B cell (primary cell): ENCODE data around the gene CCDC43. TPM values are rescaled to one million over a fixed set of nuclear protein-coding genes. Genes with fewer than 3 reads are reported as not detected.

ENCODE experiments used
- ATAC-seq: fragments of 200-7000 bp; cut with Tn5 transposase; one replicate; pipeline ENCODE4 v1.10.0; 2021; ENCODE audit warnings: low read depth, mild to moderate bottlenecking, moderate number of reproducible peaks, moderate library complexity
- CTCF ChIA-PET: fragments of 350-600 bp; sonication (Branson Sonifier 250); formaldehyde crosslinking; loops from one replicate; lab custom pipeline; 2021; ENCODE audit warnings: antibody characterized with exemption, inconsistent platforms; lab: Charles Lee
- POLR2A ChIA-PET: fragments of 350-600 bp; sonication (Branson Sonifier 250); formaldehyde crosslinking; loops from one replicate; lab custom pipeline; 2021; ENCODE audit warnings: antibody characterized with exemption; lab: Charles Lee
- DNase-seq: peaks from one replicate; pipeline ENCODE4 v3.0.0; 2013
- H2AFZ ChIP-seq: 2 replicates; pipeline ENCODE4 v1.6.1; 2012; ENCODE audit warnings: mild to moderate bottlenecking, low read depth, low read length; ENCODE audit not compliant: insufficient read depth, poor library complexity, severe bottlenecking
- H3K27ac ChIP-seq, 2 donors: 1 replicate in 1 of 2; 2 replicates in 1 of 2; pipeline ENCODE4 v1.5.1; 2012 to 2013; ENCODE audit warnings: low read length in 2 of 2, mild to moderate bottlenecking in 2 of 2, moderate library complexity in 1 of 2
- H3K27me3 ChIP-seq, 4 experiments: fragments of 200-600 bp in 1 of 4; sonication (generic) in 1 of 4; replicated peaks in 1 of 4; 1 replicate in 2 of 4; 2 replicates in 2 of 4; pipeline versions ENCODE4 v1.6.1 to v1.7.0; 2013 to 2016; ENCODE audit warnings: low read length in 3 of 4, mild to moderate bottlenecking in 2 of 4, mixed read lengths in 1 of 4, moderate library complexity in 1 of 4; ENCODE audit not compliant: insufficient read depth in 4 of 4, control insufficient read depth in 3 of 4; ENCODE audit errors: control extremely low read depth in 1 of 4
- H3K36me3 ChIP-seq, 2 experiments: replicated peaks in 1 of 2; 1 replicate in 1 of 2; 2 replicates in 1 of 2; pipeline versions ENCODE4 v1.6.1 to v1.7.1; 2013; ENCODE audit warnings: low read length in 1 of 2; ENCODE audit not compliant: insufficient read depth in 2 of 2, control insufficient read depth in 1 of 2; ENCODE audit errors: control extremely low read depth in 1 of 2, extremely low read depth in 1 of 2
- H3K4me1 ChIP-seq, 2 donors: fragments of 200-600 bp in 1 of 2; sonication (generic) in 1 of 2; 1 replicate in 1 of 2; 2 replicates in 1 of 2; pipeline versions ENCODE4 v1.5.1 to v1.6.1; 2013 to 2017; ENCODE audit warnings: low read length in 2 of 2; ENCODE audit not compliant: control insufficient read depth in 2 of 2, insufficient read depth in 2 of 2
- H3K4me2 ChIP-seq: replicated peaks from 2 replicates; pipeline ENCODE3; 2012; ENCODE audit warnings: mild to moderate bottlenecking, low read depth, low read length; ENCODE audit not compliant: poor library complexity, severe bottlenecking
- H3K4me3 ChIP-seq, 5 experiments: fragments of 200-600 bp in 1 of 5; sonication (generic) in 1 of 5; 1 replicate in 3 of 5; 2 replicates in 2 of 5; pipeline versions ENCODE4 v1.5.1 to v1.7.0; 2011 to 2016; ENCODE audit warnings: low read length in 4 of 5, mild to moderate bottlenecking in 4 of 5, low read depth in 2 of 5, control low read depth in 1 of 5, moderate library complexity in 1 of 5; ENCODE audit not compliant: insufficient read depth in 1 of 5; ENCODE audit errors: control extremely low read depth in 1 of 5, extremely low read depth in 1 of 5
- H3K79me2 ChIP-seq: fragments of 200-600 bp; sonication (generic); one replicate; pipeline ENCODE4 v1.6.0; 2016; ENCODE audit warnings: low read length; ENCODE audit not compliant: control insufficient read depth, insufficient read depth
- H3K9ac ChIP-seq: fragments of 200-600 bp; sonication (generic); 2 replicates; pipeline ENCODE4 v1.6.1; 2017; ENCODE audit warnings: mild to moderate bottlenecking, low read length, moderate library complexity
- H3K9me3 ChIP-seq, 3 donors: one replicate each; pipeline versions ENCODE4 v1.6.1 to v1.7.1; 2013; ENCODE audit warnings: low read length in 2 of 3; ENCODE audit not compliant: control insufficient read depth in 2 of 3, insufficient read depth in 1 of 3; ENCODE audit errors: control extremely low read depth in 1 of 3
- H4K20me1 ChIP-seq: 2 replicates; pipeline ENCODE4 v1.6.0; 2012; ENCODE audit warnings: mild to moderate bottlenecking, low read length; ENCODE audit not compliant: insufficient read depth, control insufficient read depth, poor library complexity, severe bottlenecking
- H3K27ac Mint-ChIP-seq: one replicate; pipeline ENCODE4 v1.8.0; 2021; ENCODE audit warnings: mixed read lengths
- H3K27me3 Mint-ChIP-seq: one replicate; pipeline ENCODE4 v1.8.0; 2021; ENCODE audit warnings: mixed read lengths
- H3K4me1 Mint-ChIP-seq: one replicate; pipeline ENCODE4 v1.8.0; 2021; ENCODE audit warnings: mixed read lengths
- H3K4me3 Mint-ChIP-seq: one replicate; pipeline ENCODE4 v1.8.0; 2021; ENCODE audit warnings: mixed read lengths
- H3K9me3 Mint-ChIP-seq: one replicate; pipeline ENCODE4 v1.8.0; 2022; ENCODE audit warnings: mixed read lengths; ENCODE audit not compliant: insufficient read depth
- CTCF ChIP-seq: fragments of 200-600 bp; IDR thresholded peaks from one replicate; pipeline ENCODE4 v1.8.0; 2022; ENCODE audit warnings: antibody characterized with exemption, mild to moderate bottlenecking
- EZH2 ChIP-seq: IDR thresholded peaks from 2 replicates; pipeline ENCODE4 v1.6.1; 2012; ENCODE audit warnings: borderline replicate concordance, low read depth, mild to moderate bottlenecking, moderate library complexity, low read length; ENCODE audit not compliant: insufficient read depth, poor library complexity, severe bottlenecking
- WGBS: methylation state at CpG from one replicate; pipeline ENCODE4 v1.1.5; 2013; ENCODE audit warnings: missing lambda C conversion rate; ENCODE audit not compliant: insufficient coverage; 5-methylcytosine and 5-hydroxymethylcytosine counted together
- intact Hi-C: fragments of 100-400 bp; cut with micrococcal nuclease; formaldehyde crosslinking; loops from one replicate; pipeline ENCODE4 v1.10.0; 2022
- polyA plus RNA-seq: library from polyadenylated mRNA; depleted of rRNA; stranded (reverse); fragments of >200 nt; gene quantifications from 2 replicates; pipeline ENCODE4 v1.2.3, GENCODE V29; 2012
- total RNA-seq, 2 donors: library from RNA; stranded (reverse); fragments of 120-200 nt in 1 of 2; gene quantifications; 1 replicate in 1 of 2; 2 replicates in 1 of 2; pipeline versions ENCODE4 v1.2.3 to v1.2.4, GENCODE V29; 2013 to 2022

The CCDC43 gene
- total and polyA plus RNA-seq, 2 donors (not counting 1 experiment from before 2014, with no cell fraction given), result 3.3 to 22.7 TPM

GRCh38 chr17:44633998-44634397 is 55.6 kb downstream of the CCDC43 start:
- no peak overlapping the region for H3K4me3 ChIP-seq
- Mint-ChIP-seq H3K27me3 (peaks cover 9% of the 10 kb centered on the region), H3K4me1 (peaks cover under 1% of the 10 kb centered on the region), H3K4me3 (no peak overlapping the region), H3K27ac (no peak overlapping the region), H3K9me3 (no peaks in the 10 kb centered on the region)
- intact Hi-C loops, result no loop called here
- H3K27me3 ChIP-seq, result no peaks in the 10 kb centered on the region
- H3K9ac ChIP-seq, result no peak overlapping the region
- no peak for TF ChIP-seq EZH2
- TF ChIP-seq CTCF, result no peak
- 82% methylated on average over 8 of the region's 8 CpGs for WGBS
- peaks cover 0 to 2% of the 10 kb centered on the region in 2 donors for H3K4me1 ChIP-seq
- H3K27ac ChIP-seq, result no peak overlapping the region
- ChIA-PET POLR2A (no interaction called here), CTCF (interaction anchor here (0.6 to 5.7 kb wide), 2 partner anchors 59 to 101 kb away, joined by 3 to 34 read pairs; no protein-coding TSS in a partner anchor)
- H3K4me2 ChIP-seq, result no peak overlapping the region
- ATAC-seq, result no peak
- H2AFZ ChIP-seq, result no peak overlapping the region
- peaks cover 0 to 4% (median 0%) of the 10 kb centered on the region in 3 donors for H3K9me3 ChIP-seq
- H3K79me2 ChIP-seq, result no peaks in the 10 kb centered on the region
- no peak for DNase-seq
- no peaks in the 10 kb centered on the region for H4K20me1 ChIP-seq
- H3K36me3 ChIP-seq, result no peaks in the 10 kb centered on the region

- WGBS, result 86% methylated on average over 2 of the region's 4 CpGs
- H3K4me2 ChIP-seq, result no peak overlapping the region
- intact Hi-C loops, result no loop called here
- no peak for ATAC-seq
- Mint-ChIP-seq H3K27me3 (no peaks in the 10 kb centered on the region), H3K4me1 (peaks cover 18% of the 10 kb centered on the region), H3K4me3 (no peak overlapping the region), H3K27ac (no peak overlapping the region), H3K9me3 (no peaks in the 10 kb centered on the region)
- no peak overlapping the region for H3K9ac ChIP-seq
- H4K20me1 ChIP-seq, result no peaks in the 10 kb centered on the region
- no peaks in the 10 kb centered on the region for H3K27me3 ChIP-seq
- no peaks in the 10 kb centered on the region for H3K36me3 ChIP-seq
- peaks cover 0 to 8% (median 0%) of the 10 kb centered on the region in 3 donors for H3K9me3 ChIP-seq
- H2AFZ ChIP-seq, result no peak overlapping the region
- POLR2A ChIA-PET, result no interaction called here
- DNase-seq, result no peak
- H3K27ac ChIP-seq, result no peak overlapping the region
- peaks cover 8 to 16% of the 10 kb centered on the region in 2 donors for H3K4me1 ChIP-seq
- TF ChIP-seq EZH2, result no peak
- no peak for TF ChIP-seq CTCF
- CTCF ChIA-PET, result interaction anchor here (0.7 to 5.7 kb wide), 2 partner anchors 95 to 98 kb away, joined by 3 to 34 read pairs; no protein-coding TSS in a partner anchor
- no peak overlapping the region for H3K4me3 ChIP-seq
- no peaks in the 10 kb centered on the region for H3K79me2 ChIP-seq
Observed at GRCh38 chr17:44630703-44631102, 58.9 kb downstream of the CCDC43 start.
